HG03378 (cell line): ENCODE measurements around the gene PARD3.

Experiments used
- ATAC-seq: cut with Tn5 transposase; IDR thresholded peaks from one replicate; pipeline ENCODE4 v1.9.1; 2021; ENCODE audit warnings: mild to moderate bottlenecking, moderate library complexity; ENCODE audit not compliant: unreplicated experiment

PARD3 gene

GRCh38 chr10:34551295-34551694 lies 263.8 kb downstream of the PARD3 start:
- ATAC-seq, result no peak

- ATAC-seq, result no peak
Observed at GRCh38 chr10:34549953-34550352, 265.1 kb downstream of the PARD3 start.

GRCh38 chr10:34549001-34549400 lies 266.1 kb downstream of the PARD3 start:
- no peak for ATAC-seq

- ATAC-seq, result no peak
Observed at GRCh38 chr10:34548466-34548865, 266.6 kb downstream of the PARD3 start.

- ATAC-seq, result no peak
Observed at GRCh38 chr10:34547695-34548094, 267.4 kb downstream of the PARD3 start.

GRCh38 chr10:34547291-34547690 lies 267.8 kb downstream of the PARD3 start:
- no peak for ATAC-seq

GRCh38 chr10:34544400-34544799 lies 270.7 kb downstream of the PARD3 start:
- ATAC-seq, result no peak

GRCh38 chr10:34543716-34544115 lies 271.4 kb downstream of the PARD3 start:
- ATAC-seq, result no peak

GRCh38 chr10:34540492-34540891 lies 274.6 kb downstream of the PARD3 start:
- no peak for ATAC-seq

- ATAC-seq, result no peak
Observed at GRCh38 chr10:34539533-34540315, 275.4 kb downstream of the PARD3 start.

- ATAC-seq, result peak; percentile 50
Observed at GRCh38 chr10:34538281-34538829, 276.7 kb downstream of the PARD3 start.

- ATAC-seq, result peak; percentile 83
Observed at GRCh38 chr10:34537629-34538231, 277.4 kb downstream of the PARD3 start.

GRCh38 chr10:34535872-34536271 lies 279.2 kb downstream of the PARD3 start:
- ATAC-seq, result no peak

GRCh38 chr10:34530778-34531177 lies 284.3 kb downstream of the PARD3 start:
- no peak for ATAC-seq

GRCh38 chr10:34528320-34528719 lies 286.8 kb downstream of the PARD3 start:
- ATAC-seq, result peak; percentile 52

- no peak for ATAC-seq
Observed at GRCh38 chr10:34526758-34527730, 288.1 kb downstream of the PARD3 start.

- no peak for ATAC-seq
Observed at GRCh38 chr10:34526186-34526585, 288.9 kb downstream of the PARD3 start.

- ATAC-seq, result peak; percentile 42
Observed at GRCh38 chr10:34524369-34525091, 290.6 kb downstream of the PARD3 start.

- no peak for ATAC-seq
Observed at GRCh38 chr10:34523017-34523767, 291.9 kb downstream of the PARD3 start.

GRCh38 chr10:34522546-34522945 lies 292.6 kb downstream of the PARD3 start:
- no peak for ATAC-seq
